ENCODE measurements around the gene SLC47A1.
"Not testable (repeated sequence)": the region's sequence is repeated elsewhere in the genome, so short reads cannot be mapped to it uniquely, and the experiment has no call there.

SLC47A1 gene

GRCh38 chr17:19501219-19501618 lies 32.4 kb upstream of the SLC47A1 start:
- Histone ChIP-seq H3K4me1 (ENCODE audit: control insufficient read depth, insufficient read depth, low read length) (no peaks in the 10 kb centered on the region), H3K36me3 (ENCODE audit: control insufficient read depth, insufficient read depth, low read length) (no peaks in the 10 kb centered on the region), H3K27me3 (ENCODE audit: control insufficient read depth, insufficient read depth, low read length, poor library complexity, severe bottlenecking) (no peaks in the 10 kb centered on the region), H3K27ac (ENCODE audit: insufficient read depth, low read depth, low read length, poor library complexity, severe bottlenecking) (no peak overlapping the region), H3K4me3 (ENCODE audit: insufficient read depth, low read depth, low read length) (no peak overlapping the region), H3K9me3 (ENCODE audit: control insufficient read depth, low read length) (no peaks in the 10 kb centered on the region)
- WGBS, 2 experiments: 94 to 100% methylated on average over 2 of the region's 2 CpGs

- Histone ChIP-seq H3K27me3 (ENCODE audit: control insufficient read depth, insufficient read depth, low read length, poor library complexity, severe bottlenecking) (no peaks in the 10 kb centered on the region), H3K9me3 (ENCODE audit: control insufficient read depth, low read length) (no peaks in the 10 kb centered on the region), H3K27ac (ENCODE audit: insufficient read depth, low read depth, low read length, poor library complexity, severe bottlenecking) (no peak overlapping the region), H3K4me1 (ENCODE audit: control insufficient read depth, insufficient read depth, low read length) (no peaks in the 10 kb centered on the region), H3K36me3 (ENCODE audit: control insufficient read depth, insufficient read depth, low read length) (no peaks in the 10 kb centered on the region), H3K4me3 (ENCODE audit: insufficient read depth, low read depth, low read length) (no peak overlapping the region)
- 91 to 94% methylated on average over 9 of the region's 9 CpGs for WGBS, 2 experiments
Measured at GRCh38 chr17:19502517-19502916, 31.1 kb upstream of the SLC47A1 start.

GRCh38 chr17:19505561-19505960 lies 28.1 kb upstream of the SLC47A1 start:
- not testable (repeated sequence) for H3K36me3 ChIP-seq (ENCODE audit: control insufficient read depth, insufficient read depth, low read length); H3K9me3 ChIP-seq (ENCODE audit: control insufficient read depth, low read length); H3K4me1 ChIP-seq (ENCODE audit: control insufficient read depth, insufficient read depth, low read length); H3K27ac ChIP-seq (ENCODE audit: insufficient read depth, low read depth, low read length, poor library complexity, severe bottlenecking); H3K27me3 ChIP-seq (ENCODE audit: control insufficient read depth, insufficient read depth, low read length, poor library complexity, severe bottlenecking); H3K4me3 ChIP-seq (ENCODE audit: insufficient read depth, low read depth, low read length)
- WGBS, 2 experiments: no CpG with 5 or more reads among the region's 4 CpGs

- H3K36me3 ChIP-seq (ENCODE audit: control insufficient read depth, insufficient read depth, low read length): no peaks in the 10 kb centered on the region
- no peaks in the 10 kb centered on the region for H3K9me3 ChIP-seq (ENCODE audit: control insufficient read depth, low read length)
- H3K4me3 ChIP-seq (ENCODE audit: insufficient read depth, low read depth, low read length): peak overlapping the region; percentile 64
- no peaks in the 10 kb centered on the region for H3K27me3 ChIP-seq (ENCODE audit: control insufficient read depth, insufficient read depth, low read length, poor library complexity, severe bottlenecking)
- peak overlapping the region; percentile 80 for H3K27ac ChIP-seq (ENCODE audit: insufficient read depth, low read depth, low read length, poor library complexity, severe bottlenecking)
- WGBS, 2 experiments: 0% methylated on average over 60 of the region's 60 CpGs
- no peaks in the 10 kb centered on the region for H3K4me1 ChIP-seq (ENCODE audit: control insufficient read depth, insufficient read depth, low read length)
Measured at GRCh38 chr17:19507775-19508576, 25.7 kb upstream of the SLC47A1 start.

GRCh38 chr17:19508577-19508867 lies 25.1 kb upstream of the SLC47A1 start:
- Histone ChIP-seq H3K9me3 (ENCODE audit: control insufficient read depth, low read length) (no peaks in the 10 kb centered on the region), H3K36me3 (ENCODE audit: control insufficient read depth, insufficient read depth, low read length) (no peaks in the 10 kb centered on the region), H3K4me3 (ENCODE audit: insufficient read depth, low read depth, low read length) (peak overlapping the region; percentile 64), H3K27me3 (ENCODE audit: control insufficient read depth, insufficient read depth, low read length, poor library complexity, severe bottlenecking) (no peaks in the 10 kb centered on the region), H3K27ac (ENCODE audit: insufficient read depth, low read depth, low read length, poor library complexity, severe bottlenecking) (no peak overlapping the region), H3K4me1 (ENCODE audit: control insufficient read depth, insufficient read depth, low read length) (no peaks in the 10 kb centered on the region)
- 54 to 57% methylated on average over 6 of the region's 6 CpGs for WGBS, 2 experiments

- H3K36me3 ChIP-seq (ENCODE audit: control insufficient read depth, insufficient read depth, low read length); H3K9me3 ChIP-seq (ENCODE audit: control insufficient read depth, low read length); H3K27me3 ChIP-seq (ENCODE audit: control insufficient read depth, insufficient read depth, low read length, poor library complexity, severe bottlenecking); H3K4me3 ChIP-seq (ENCODE audit: insufficient read depth, low read depth, low read length); H3K27ac ChIP-seq (ENCODE audit: insufficient read depth, low read depth, low read length, poor library complexity, severe bottlenecking); H3K4me1 ChIP-seq (ENCODE audit: control insufficient read depth, insufficient read depth, low read length): not testable (repeated sequence)
- WGBS, 2 experiments: 92 to 94% methylated on average over 5 of the region's 5 CpGs
Measured at GRCh38 chr17:19509281-19509852, 24.3 kb upstream of the SLC47A1 start.

- Histone ChIP-seq H3K4me3 (ENCODE audit: insufficient read depth, low read depth, low read length) (no peak overlapping the region), H3K27ac (ENCODE audit: insufficient read depth, low read depth, low read length, poor library complexity, severe bottlenecking) (no peak overlapping the region), H3K27me3 (ENCODE audit: control insufficient read depth, insufficient read depth, low read length, poor library complexity, severe bottlenecking) (no peaks in the 10 kb centered on the region), H3K9me3 (ENCODE audit: control insufficient read depth, low read length) (no peaks in the 10 kb centered on the region), H3K36me3 (ENCODE audit: control insufficient read depth, insufficient read depth, low read length) (no peaks in the 10 kb centered on the region), H3K4me1 (ENCODE audit: control insufficient read depth, insufficient read depth, low read length) (no peaks in the 10 kb centered on the region)
- WGBS, 2 experiments: 79 to 82% methylated on average over 9 of the region's 9 CpGs
Measured at GRCh38 chr17:19510903-19511302, 22.8 kb upstream of the SLC47A1 start.

GRCh38 chr17:19513897-19514488 lies 19.7 kb upstream of the SLC47A1 start:
- H3K4me3 ChIP-seq (ENCODE audit: insufficient read depth, low read depth, low read length): no peak overlapping the region
- no peak overlapping the region for H3K27ac ChIP-seq (ENCODE audit: insufficient read depth, low read depth, low read length, poor library complexity, severe bottlenecking)
- 30% methylated on average over 13 of the region's 13 CpGs for WGBS, 2 experiments
- no peaks in the 10 kb centered on the region for H3K27me3 ChIP-seq (ENCODE audit: control insufficient read depth, insufficient read depth, low read length, poor library complexity, severe bottlenecking)
- H3K36me3 ChIP-seq (ENCODE audit: control insufficient read depth, insufficient read depth, low read length): no peaks in the 10 kb centered on the region
- H3K4me1 ChIP-seq (ENCODE audit: control insufficient read depth, insufficient read depth, low read length): no peaks in the 10 kb centered on the region
- H3K9me3 ChIP-seq (ENCODE audit: control insufficient read depth, low read length): no peaks in the 10 kb centered on the region

GRCh38 chr17:19517699-19518098 lies 16.0 kb upstream of the SLC47A1 start:
- H3K27me3 ChIP-seq (ENCODE audit: control insufficient read depth, insufficient read depth, low read length, poor library complexity, severe bottlenecking): no peaks in the 10 kb centered on the region

GRCh38 chr17:19519388-19520291 lies 14.0 kb upstream of the SLC47A1 start:
- WGBS, 2 experiments: 87 to 91% methylated on average over 13 of the region's 13 CpGs
- not testable (repeated sequence) for H3K4me1 ChIP-seq (ENCODE audit: control insufficient read depth, insufficient read depth, low read length); H3K36me3 ChIP-seq (ENCODE audit: control insufficient read depth, insufficient read depth, low read length); H3K4me3 ChIP-seq (ENCODE audit: insufficient read depth, low read depth, low read length); H3K27me3 ChIP-seq (ENCODE audit: control insufficient read depth, insufficient read depth, low read length, poor library complexity, severe bottlenecking); H3K27ac ChIP-seq (ENCODE audit: insufficient read depth, low read depth, low read length, poor library complexity, severe bottlenecking); H3K9me3 ChIP-seq (ENCODE audit: control insufficient read depth, low read length)

More at GRCh38 chr17:19517699-19518098, 16.0 kb upstream of the SLC47A1 start:
- Histone ChIP-seq H3K27ac (ENCODE audit: insufficient read depth, low read depth, low read length, poor library complexity, severe bottlenecking) (no peak overlapping the region), H3K36me3 (ENCODE audit: control insufficient read depth, insufficient read depth, low read length) (no peaks in the 10 kb centered on the region), H3K9me3 (ENCODE audit: control insufficient read depth, low read length) (no peaks in the 10 kb centered on the region), H3K4me1 (ENCODE audit: control insufficient read depth, insufficient read depth, low read length) (no peaks in the 10 kb centered on the region), H3K4me3 (ENCODE audit: insufficient read depth, low read depth, low read length) (no peak overlapping the region)
